WTC11 (cell line): ENCODE results near the gene COX10.

Experiments used
- ATF3 ChIP-seq: sonication (generic); formaldehyde crosslinking; conservative IDR thresholded peaks from 2 replicates; pipeline ENCODE4 v1.8.1; 2022; ENCODE audit warnings: mild to moderate bottlenecking, missing genetic modification reagents
- CTCF ChIP-seq: fragments of 200-600 bp; IDR thresholded peaks from 2 replicates; pipeline ENCODE4 v1.8.0; 2022; ENCODE audit warnings: antibody characterized with exemption
- GABPB1 ChIP-seq: sonication (generic); formaldehyde crosslinking; IDR thresholded peaks from 2 replicates; pipeline ENCODE4 v1.8.1; 2023; ENCODE audit warnings: mild to moderate bottlenecking, missing genetic modification reagents
- IRF1 ChIP-seq: sonication (generic); formaldehyde crosslinking; IDR thresholded peaks from 2 replicates; pipeline ENCODE4 v1.8.0; 2023; ENCODE audit warnings: missing genetic modification reagents
- MYBL2 ChIP-seq: sonication (generic); formaldehyde crosslinking; IDR thresholded peaks from 2 replicates; pipeline ENCODE4 v1.8.1; 2023; ENCODE audit warnings: mild to moderate bottlenecking, moderate library complexity, missing genetic modification reagents
- SMAD3 ChIP-seq: sonication (generic); formaldehyde crosslinking; IDR thresholded peaks from 2 replicates; pipeline ENCODE4 v1.8.0; 2022; ENCODE audit warnings: missing genetic modification reagents, mild to moderate bottlenecking, borderline replicate concordance
- SP1 ChIP-seq: sonication (generic); formaldehyde crosslinking; conservative IDR thresholded peaks from 2 replicates; pipeline ENCODE4 v1.8.1; 2022; ENCODE audit warnings: missing genetic modification reagents
- ZNF532 ChIP-seq: fragments of 250-450 bp; sonication (Bioruptor Pico); IDR thresholded peaks from 2 replicates; pipeline ENCODE4 v1.9.0; 2021; ENCODE audit warnings: mild to moderate bottlenecking, borderline replicate concordance

GRCh38 chr17:14051692-14052091 is 17.6 kb upstream of the COX10 start:
- TF ChIP-seq CTCF (no peak), IRF1 (CRISPR knock-in tag) (no peak), SMAD3 (CRISPR knock-in tag) (no peak), GABPB1 (CRISPR knock-in tag) (no peak), ATF3 (CRISPR knock-in tag) (no peak), SP1 (CRISPR knock-in tag) (no peak), MYBL2 (no peak), ZNF532 (no peak)
